ENCODE measurements around the gene CDK5RAP3. TPM values are rescaled to one million over a fixed set of nuclear protein-coding genes. Genes with fewer than 3 reads are reported as not detected.

The CDK5RAP3 gene
- total and polyA plus RNA-seq, 2 of the 13 experiments (the other 11 are each of a cell fraction or from before 2014, with no cell fraction given) = 128 to 154 TPM

DNA sequence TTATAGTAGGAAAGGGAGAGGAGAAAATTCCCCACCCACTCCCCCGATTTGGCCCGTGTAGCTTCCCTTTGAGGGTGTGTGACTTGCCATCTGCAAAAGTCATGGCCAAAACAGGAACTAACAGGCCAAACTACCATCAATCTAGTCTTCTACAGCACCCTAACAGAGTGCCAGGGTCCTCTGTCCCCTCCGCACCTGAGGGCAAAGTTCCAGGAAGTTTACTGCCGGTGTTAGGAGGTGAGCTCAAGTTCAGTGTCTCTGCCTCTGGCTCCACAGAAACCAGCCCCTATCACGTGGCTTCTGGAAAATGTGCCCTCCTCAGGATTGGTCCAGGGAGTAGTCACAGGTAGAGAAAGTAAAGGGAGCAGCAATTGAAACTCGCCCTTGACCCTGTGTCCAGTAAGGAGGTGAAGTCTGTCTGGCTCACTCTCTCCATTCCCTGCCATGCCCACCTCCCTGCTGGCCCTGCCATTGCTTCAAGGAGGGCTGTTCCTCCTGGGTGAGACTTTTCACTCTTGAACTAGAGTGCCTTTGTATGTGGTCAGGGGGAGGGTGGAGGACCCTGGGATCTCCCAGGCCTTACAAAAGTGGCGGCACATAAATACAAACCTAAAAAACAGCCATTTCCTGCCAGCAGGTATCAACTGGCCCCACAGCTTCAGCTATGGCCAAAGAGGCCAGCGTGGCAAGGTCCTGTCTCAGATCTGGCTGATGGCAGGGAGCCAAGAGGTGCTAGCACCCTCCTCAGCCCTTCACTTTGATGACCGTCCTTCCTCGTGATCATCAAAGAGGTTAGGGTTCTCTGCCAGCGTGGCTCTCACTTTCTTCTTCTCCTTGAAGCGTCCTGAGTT lies 18.5 kb upstream of the CDK5RAP3 start (continued):
- TF ChIP-seq HMG20B (CRISPR knock-in tag; conservative IDR thresholded peaks at IDR 0.05) (no peak), ZNF552 (CRISPR knock-in tag; IDR thresholded peaks at IDR 0.05; ENCODE audit: borderline replicate concordance) (no peak), ZNF768 (CRISPR knock-in tag; IDR thresholded peaks at IDR 0.05) (no peak), CCDC6 (CRISPR knock-in tag; IDR thresholded peaks at IDR 0.05) (no peak), HES4 (CRISPR knock-in tag; IDR thresholded peaks at IDR 0.05; ENCODE audit: borderline replicate concordance) (no peak), ZNF350 (CRISPR knock-in tag; IDR thresholded peaks at IDR 0.05; ENCODE audit: borderline replicate concordance, low read depth) (peak; percentile 65; the same call in 1 of the 2 replicates), HNRNPLL (IDR thresholded peaks at IDR 0.05; ENCODE audit: low read depth, low read length, poor library complexity, severe bottlenecking) (no peak), MXD4 (CRISPR knock-in tag; IDR thresholded peaks at IDR 0.05) (peak; percentile 52; the same call in 1 of the 2 replicates), ZZZ3 (CRISPR knock-in tag; IDR thresholded peaks at IDR 0.05; ENCODE audit: borderline replicate concordance) (no peak), ASH2L (IDR thresholded peaks at IDR 0.05; ENCODE audit: insufficient read length, low read depth, low read length) (no peak), KLF15 (CRISPR knock-in tag; IDR thresholded peaks at IDR 0.05; ENCODE audit: borderline replicate concordance) (no peak)
- TF ChIP-seq, protein P1, sequence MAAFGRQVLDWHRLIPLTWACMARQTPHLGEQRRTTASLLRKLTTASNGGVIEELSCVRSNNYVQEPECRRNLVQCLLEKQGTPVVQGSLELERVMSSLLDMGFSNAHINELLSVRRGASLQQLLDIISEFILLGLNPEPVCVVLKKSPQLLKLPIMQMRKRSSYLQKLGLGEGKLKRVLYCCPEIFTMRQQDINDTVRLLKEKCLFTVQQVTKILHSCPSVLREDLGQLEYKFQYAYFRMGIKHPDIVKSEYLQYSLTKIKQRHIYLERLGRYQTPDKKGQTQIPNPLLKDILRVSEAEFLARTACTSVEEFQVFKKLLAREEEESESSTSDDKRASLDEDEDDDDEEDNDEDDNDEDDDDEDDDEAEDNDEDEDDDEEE (CRISPR knock-in tag; IDR thresholded peaks at IDR 0.05) = no peak
- TF ChIP-seq, protein P2, sequence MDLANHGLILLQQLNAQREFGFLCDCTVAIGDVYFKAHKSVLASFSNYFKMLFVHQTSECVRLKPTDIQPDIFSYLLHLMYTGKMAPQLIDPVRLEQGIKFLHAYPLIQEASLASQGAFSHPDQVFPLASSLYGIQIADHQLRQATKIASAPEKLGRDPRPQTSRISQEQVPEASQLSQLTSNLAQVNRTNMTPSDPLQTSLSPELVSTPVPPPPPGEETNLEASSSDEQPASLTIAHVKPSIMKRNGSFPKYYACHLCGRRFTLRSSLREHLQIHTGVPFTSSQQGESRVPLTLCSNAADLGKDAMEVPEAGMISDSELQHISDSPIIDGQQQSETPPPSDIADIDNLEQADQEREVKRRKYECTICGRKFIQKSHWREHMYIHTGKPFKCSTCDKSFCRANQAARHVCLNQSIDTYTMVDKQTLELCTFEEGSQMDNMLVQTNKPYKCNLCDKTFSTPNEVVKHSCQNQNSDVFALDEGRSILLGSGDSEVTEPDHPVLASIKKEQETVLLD (CRISPR knock-in tag; IDR thresholded peaks at IDR 0.05; ENCODE audit: low read depth) = no peak
- TF ChIP-seq, protein P3, sequence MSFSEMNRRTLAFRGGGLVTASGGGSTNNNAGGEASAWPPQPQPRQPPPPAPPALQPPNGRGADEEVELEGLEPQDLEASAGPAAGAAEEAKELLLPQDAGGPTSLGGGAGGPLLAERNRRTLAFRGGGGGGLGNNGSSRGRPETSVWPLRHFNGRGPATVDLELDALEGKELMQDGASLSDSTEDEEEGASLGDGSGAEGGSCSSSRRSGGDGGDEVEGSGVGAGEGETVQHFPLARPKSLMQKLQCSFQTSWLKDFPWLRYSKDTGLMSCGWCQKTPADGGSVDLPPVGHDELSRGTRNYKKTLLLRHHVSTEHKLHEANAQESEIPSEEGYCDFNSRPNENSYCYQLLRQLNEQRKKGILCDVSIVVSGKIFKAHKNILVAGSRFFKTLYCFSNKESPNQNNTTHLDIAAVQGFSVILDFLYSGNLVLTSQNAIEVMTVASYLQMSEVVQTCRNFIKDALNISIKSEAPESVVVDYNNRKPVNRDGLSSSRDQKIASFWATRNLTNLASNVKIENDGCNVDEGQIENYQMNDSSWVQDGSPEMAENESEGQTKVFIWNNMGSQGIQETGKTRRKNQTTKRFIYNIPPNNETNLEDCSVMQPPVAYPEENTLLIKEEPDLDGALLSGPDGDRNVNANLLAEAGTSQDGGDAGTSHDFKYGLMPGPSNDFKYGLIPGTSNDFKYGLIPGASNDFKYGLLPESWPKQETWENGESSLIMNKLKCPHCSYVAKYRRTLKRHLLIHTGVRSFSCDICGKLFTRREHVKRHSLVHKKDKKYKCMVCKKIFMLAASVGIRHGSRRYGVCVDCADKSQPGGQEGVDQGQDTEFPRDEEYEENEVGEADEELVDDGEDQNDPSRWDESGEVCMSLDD (CRISPR knock-in tag; IDR thresholded peaks at IDR 0.05; ENCODE audit: borderline replicate concordance) = no peak
- TF ChIP-seq, protein P4, sequence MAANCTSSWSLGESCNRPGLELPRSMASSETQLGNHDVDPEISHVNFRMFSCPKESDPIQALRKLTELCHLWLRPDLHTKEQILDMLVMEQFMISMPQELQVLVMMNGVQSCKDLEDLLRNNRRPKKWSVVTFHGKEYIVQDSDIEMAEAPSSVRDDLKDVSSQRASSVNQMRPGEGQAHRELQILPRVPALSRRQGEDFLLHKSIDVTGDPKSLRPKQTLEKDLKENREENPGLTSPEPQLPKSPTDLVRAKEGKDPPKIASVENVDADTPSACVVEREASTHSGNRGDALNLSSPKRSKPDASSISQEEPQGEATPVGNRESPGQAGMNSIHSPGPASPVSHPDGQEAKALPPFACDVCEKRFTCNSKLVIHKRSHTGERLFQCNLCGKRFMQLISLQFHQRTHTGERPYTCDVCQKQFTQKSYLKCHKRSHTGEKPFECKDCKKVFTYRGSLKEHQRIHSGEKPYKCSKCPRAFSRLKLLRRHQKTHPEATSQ (CRISPR knock-in tag; IDR thresholded peaks at IDR 0.05; ENCODE audit: borderline replicate concordance) = no peak
- TF ChIP-seq, protein P5, sequence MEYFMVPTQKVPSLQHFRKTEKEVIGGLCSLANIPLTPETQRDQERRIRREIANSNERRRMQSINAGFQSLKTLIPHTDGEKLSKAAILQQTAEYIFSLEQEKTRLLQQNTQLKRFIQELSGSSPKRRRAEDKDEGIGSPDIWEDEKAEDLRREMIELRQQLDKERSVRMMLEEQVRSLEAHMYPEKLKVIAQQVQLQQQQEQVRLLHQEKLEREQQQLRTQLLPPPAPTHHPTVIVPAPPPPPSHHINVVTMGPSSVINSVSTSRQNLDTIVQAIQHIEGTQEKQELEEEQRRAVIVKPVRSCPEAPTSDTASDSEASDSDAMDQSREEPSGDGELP (IDR thresholded peaks at IDR 0.05; ENCODE audit: borderline replicate concordance, low read depth) = 0 out of 2 replicates have a peak, but pooled peaks have one; percentile 16
